ENCODE results near the gene ZNF311. TPM values are rescaled to one million over a fixed set of nuclear protein-coding genes. Genes with fewer than 3 reads are reported as not detected.

The ZNF311 gene
- total and polyA plus RNA-seq, 9 of the 15 experiments (the other 6 are each of a cell fraction or from before 2014, with no cell fraction given): 5.1 to 10.0 (median 7.5) TPM

GRCh38 chr6:29005183-29005885 lies at the start of gene ZNF311 (continued):
- no peak for TF ChIP-seq GTF3C2 (IDR thresholded peaks at IDR 0.05; ENCODE audit: borderline replicate concordance, extremely low read depth, insufficient read length)
- no peak for TF ChIP-seq CAMTA2 (CRISPR knock-in tag; conservative IDR thresholded peaks at IDR 0.05)
- TF ChIP-seq HDAC1 (IDR thresholded peaks at IDR 0.05): peak in 1 of 2 experiments; percentile 68; a peak in 2 of 4 replicates
- peak; percentile 79 for TF ChIP-seq SNIP1 (IDR thresholded peaks at IDR 0.05; ENCODE audit: low read depth)
- peak; percentile 45; the same call in 1 of the 2 replicates for TF ChIP-seq NCOA1 (IDR thresholded peaks at IDR 0.05; ENCODE audit: low read depth)
- peak; percentile 65; the same call in 1 of the 2 replicates for TF ChIP-seq DIDO1 (tag; IDR thresholded peaks at IDR 0.05; ENCODE audit: low read depth)
- TF ChIP-seq ZBTB11 (CRISPR knock-in tag; IDR thresholded peaks at IDR 0.05): peak in 1 of 3 experiments; percentile 83; a peak in 2 of 6 replicates
- no peak for TF ChIP-seq THRA (IDR thresholded peaks at IDR 0.05)
- peak; percentile 11; the same call in 1 of the 2 replicates for TF ChIP-seq PKNOX1 (IDR thresholded peaks at IDR 0.05)
- TF ChIP-seq CSDE1 (IDR thresholded peaks at IDR 0.05): no peak; a peak in 1 of 4 replicates
- no peak for TF ChIP-seq ZBTB1 (CRISPR knock-in tag; IDR thresholded peaks at IDR 0.05; ENCODE audit: borderline replicate concordance, low read depth)
- TF ChIP-seq CHD1 (IDR thresholded peaks at IDR 0.05; ENCODE audit: low read length): no peak
- TF ChIP-seq ELK3 (CRISPR knock-in tag; IDR thresholded peaks at IDR 0.05): no peak
